HL-60/S4 (cell line): ENCODE data around the gene MCEMP1.
"Not testable (repeated sequence)": the region's sequence is repeated elsewhere in the genome, so short reads cannot be mapped to it uniquely, and the experiment has no call there.

Experiments
- in situ Hi-C: fragments of 300-500 bp; cut with MboI; formaldehyde crosslinking; loops from 2 replicates; pipeline ENCODE4 v1.14.3; 2022; ENCODE audit warnings: low sequenced_read_pairs

MCEMP1 gene

DNA sequence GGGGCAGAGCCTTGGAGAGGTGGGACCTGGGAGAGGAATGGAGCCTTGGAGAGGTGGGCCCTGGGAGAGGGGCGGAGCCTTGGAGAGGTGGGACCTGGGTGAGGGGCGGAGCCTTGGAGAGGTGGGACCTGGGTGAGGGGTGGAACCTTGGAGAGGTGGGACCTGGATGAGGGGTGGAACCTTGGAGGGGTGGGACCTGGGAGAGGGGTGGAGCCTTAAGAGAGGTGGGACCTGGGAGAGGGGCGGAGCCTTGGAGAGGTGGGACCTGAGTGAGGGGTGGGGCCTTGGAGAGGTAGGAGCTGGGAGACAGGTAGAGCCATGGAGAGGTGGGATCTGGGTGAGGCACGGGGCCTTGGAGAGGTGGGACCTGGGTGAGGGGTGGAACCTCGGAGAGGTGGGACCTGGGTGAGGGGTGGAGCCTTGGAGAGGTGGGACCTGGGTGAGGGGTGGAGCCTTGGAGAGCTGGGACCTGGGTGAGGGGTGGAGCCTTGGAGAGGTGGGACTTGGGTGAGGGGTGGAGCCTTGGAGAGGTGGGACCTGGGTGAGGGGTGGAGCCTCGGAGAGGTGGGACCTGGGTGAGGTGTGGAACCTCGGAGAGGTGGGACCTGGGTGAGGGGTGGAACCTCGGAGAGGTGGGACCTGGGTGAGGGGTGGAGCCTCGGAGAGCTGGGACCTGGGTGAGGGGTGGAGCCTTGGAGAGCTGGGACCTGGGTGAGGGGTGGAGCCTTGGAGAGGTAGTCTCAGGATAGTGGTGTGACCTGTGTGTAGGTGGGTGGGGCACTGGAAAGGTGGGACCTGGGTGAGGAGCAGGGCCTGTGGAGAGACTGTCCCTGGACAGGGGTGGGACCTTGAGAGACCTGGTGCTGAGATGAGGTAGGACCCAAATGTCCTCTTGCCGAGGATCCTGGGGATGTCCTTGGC, 33.0 kb upstream of the MCEMP1 start:
- in situ Hi-C loops, result not testable (repeated sequence)

DNA sequence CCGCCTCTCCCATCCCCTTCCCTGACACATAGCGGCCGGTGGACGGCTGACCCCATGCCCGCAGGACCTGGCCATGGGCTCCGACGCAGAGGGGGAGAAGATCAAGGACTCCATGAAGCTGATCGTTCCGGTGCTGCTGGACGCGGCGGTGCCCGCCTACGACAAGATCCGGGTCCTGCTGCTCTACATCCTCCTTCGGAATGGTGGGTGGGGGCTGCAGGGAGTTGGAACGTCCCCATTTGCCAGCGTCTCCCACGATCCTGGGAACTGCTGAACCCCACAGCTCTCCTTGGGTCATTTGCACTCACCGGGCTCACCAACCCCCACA, 32.4 kb upstream of the MCEMP1 start:
- in situ Hi-C loops, result no loop called here

DNA sequence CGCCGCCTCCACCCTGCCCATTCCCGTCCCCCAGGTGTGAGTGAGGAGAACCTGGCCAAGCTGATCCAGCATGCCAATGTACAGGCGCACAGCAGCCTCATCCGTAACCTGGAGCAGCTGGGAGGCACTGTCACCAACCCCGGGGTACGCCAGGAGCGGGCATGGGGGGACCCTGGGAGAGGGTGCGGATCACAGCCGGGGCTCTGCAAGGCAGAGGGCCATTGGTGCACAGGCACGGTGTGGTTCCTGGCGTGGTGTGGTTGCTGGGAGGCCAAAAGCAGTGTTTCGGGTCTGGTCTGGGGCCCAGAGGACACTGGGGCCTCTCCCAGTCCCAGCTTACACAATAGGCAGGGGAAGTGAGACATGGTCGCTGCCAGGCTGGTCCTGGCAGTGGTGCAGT, 31.7 kb upstream of the MCEMP1 start:
- in situ Hi-C loops, result no loop called here

DNA sequence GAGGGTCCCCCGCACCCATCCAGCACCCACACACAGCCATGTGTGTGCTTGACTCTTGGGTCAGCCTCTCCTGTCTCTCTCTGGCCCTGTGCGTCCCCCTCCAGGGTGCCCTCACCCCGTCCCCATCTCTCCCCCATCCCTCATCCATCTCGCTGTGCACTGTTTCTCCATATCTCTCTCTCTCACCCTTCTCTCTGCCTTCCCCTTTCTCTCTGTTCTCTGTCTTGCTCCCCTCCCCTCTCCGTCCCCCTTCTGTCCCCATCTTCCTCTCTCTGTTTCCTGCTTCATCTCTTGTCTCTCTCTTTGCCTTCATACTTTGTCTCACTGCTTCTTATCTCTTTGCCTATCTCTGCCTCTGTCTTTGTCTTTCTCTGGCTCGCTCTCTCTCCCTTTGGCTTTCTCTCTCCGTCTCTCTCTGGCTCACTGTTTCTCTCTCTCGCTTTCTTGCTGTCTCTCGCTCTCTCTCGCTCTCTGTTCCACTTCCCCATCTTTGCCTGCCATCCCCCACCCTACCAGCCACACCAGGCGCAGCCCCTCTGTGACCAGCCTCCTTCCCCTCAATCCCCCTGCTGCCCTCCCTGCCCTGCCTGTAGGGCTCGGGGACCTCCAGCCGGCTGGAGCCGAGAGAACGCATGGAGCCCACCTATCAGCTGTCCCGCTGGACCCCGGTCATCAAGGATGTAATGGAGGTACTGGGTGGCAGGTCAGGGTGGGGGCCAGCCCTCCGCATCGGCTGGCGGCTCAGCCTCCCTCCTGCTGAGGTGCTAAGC, 31.0 kb upstream of the MCEMP1 start:
- in situ Hi-C loops, result no loop called here

DNA sequence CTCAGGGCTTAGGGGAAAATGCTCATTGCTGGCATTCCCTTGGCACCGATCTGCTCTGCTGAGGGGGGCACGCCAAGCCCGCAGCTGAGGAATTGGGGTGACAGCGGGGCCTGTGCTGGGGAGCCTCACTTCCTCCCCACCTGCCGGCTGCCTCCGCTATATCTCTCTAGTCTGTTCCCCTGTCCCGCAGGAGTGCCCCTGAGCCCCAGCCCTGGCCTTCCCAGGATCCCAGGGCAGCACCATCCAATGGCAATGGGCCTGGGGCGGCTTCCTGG, 30.5 kb upstream of the MCEMP1 start:
- in situ Hi-C loops, result no loop called here

DNA sequence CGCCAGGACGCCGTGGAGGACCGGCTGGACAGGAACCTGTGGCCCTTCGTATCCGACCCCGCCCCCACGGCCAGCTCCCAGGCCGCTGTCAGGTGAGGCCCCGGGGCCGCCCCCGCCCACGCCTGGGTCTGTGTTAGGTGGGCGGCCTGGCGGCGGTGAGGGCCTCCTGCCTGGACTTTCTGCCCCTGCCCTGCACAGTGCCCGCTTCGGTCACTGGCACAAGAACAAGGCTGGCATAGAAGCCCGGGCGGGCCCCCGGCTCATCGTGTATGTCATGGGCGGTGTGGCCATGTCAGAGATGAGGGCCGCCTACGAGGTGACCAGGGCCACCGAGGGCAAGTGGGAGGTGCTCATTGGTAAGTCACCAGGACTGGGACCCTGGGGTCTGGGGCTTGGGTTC, 29.7 kb upstream of the MCEMP1 start:
- in situ Hi-C loops, result no loop called here

DNA sequence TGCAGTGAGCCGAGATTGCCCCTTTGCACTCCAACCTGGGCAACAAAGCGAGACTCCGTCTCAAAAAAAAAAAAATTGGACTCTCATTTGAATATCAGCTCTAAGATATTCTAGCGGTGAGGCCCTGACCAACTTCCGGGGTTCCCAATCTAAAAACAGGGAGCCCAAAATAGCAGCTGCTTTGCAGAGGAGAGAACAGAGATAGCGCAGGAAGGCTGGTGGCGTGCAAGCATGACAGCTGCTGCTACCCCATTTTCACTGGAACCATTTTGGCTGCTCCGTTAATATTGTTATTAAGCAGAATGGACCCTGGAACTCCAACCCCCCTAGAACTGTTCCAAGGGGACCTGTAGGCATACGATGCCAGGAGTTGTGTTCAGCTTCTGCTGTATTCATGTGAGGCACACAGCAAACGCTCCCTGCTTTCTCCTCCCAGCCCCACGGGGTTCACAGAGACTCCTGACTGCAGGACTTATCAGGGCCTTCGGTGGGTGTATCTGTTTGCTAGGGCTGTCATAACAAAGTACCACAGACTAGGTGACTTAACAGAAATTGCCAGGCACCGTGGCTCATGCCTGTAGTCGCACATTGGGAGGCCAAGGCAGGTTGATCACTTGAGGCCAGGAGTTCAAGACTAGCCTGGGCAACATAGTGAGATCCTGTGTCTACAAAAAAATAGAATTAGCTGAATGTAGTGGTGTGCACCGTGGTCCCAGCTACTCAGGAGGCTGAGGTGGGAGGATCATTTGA, 28.4 kb upstream of the MCEMP1 start:
- in situ Hi-C loops, result no loop called here

DNA sequence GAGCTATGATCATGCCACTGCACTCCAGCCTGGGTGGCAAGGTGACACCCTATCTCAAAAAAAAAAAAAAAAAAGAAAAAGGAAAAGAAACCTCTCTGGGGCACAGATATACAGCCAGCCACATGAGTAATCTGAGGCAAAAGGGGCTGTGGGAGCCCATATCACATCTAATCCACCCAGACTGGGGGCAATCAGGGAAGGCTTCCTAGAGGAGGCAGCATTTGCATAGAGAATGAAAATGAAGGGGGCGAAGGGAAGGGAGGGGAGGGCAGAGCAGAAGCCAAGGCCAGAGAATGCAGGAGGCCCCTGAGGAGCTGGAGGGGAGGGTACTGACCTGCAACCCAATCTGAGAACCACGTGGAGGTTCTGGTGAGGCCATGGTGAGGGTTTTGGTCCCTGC, 26.7 kb upstream of the MCEMP1 start:
- in situ Hi-C loops, result no loop called here

DNA sequence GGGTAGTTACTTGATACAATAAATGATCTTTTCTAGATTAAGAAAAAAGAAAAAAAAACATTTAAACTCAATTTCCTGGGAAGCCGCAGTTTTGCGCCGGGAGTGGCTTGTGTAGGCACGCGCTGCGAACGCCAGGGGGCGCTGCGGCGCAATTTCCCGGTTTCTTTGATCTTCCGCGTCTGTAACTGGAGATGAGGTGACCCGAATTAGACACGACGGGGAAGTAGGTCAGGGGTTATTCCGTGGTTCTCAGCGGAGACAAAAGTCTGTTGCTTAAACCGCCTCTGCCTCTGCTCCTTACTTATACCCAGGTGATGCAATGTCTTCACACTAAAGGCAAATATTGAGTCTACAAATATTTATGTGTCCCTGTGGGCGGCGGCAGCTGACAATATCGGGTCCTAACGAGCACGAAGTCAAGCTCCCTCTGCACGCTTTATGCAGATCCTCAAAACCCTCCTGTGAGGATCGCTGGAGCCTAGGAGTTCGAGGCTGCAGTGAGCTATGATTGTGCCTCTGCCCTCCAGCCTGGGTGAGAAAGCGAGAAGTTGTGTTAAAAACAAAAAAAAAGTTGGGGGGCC, 24.7 kb upstream of the MCEMP1 start:
- in situ Hi-C loops, result no loop called here

DNA sequence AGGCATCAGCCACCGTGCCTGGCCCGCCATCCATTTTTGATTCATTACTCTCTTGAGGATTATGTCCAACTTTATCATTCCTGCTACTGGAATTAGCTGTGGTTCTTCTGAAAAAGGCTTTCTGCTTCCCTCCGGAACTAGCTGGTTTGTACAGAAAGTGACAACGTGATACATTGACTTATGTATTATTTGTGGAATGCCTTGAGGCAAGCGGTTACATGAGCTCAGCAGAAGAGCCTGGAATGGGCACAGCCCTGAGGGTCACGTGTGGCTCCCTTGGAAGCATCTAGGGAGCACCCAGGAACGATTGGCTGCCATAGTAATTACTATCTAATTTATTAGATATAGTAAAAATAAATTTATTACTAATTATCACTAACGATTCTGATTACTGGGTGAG, 22.5 kb upstream of the MCEMP1 start:
- in situ Hi-C loops, result no loop called here

DNA sequence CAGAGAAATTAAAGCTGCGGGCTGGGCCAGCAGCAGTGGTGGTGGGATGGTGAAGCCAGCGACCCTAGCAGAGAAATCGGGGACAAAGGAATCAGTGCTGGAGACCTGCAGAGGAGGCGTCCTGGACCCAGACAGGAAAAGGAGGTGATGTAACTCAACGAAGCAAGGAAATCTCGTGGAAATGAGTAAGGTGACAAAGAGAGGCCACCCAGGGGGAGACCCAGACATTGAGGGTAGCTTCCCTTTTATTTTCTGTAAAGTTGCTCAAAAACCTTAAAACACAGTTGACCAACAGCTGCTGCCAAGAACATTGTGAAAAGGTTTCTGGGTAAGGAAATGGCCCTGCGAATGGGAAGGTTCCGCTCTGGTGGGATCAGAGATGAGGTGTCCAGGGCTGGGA, 21.3 kb upstream of the MCEMP1 start:
- in situ Hi-C loops, result no loop called here

DNA sequence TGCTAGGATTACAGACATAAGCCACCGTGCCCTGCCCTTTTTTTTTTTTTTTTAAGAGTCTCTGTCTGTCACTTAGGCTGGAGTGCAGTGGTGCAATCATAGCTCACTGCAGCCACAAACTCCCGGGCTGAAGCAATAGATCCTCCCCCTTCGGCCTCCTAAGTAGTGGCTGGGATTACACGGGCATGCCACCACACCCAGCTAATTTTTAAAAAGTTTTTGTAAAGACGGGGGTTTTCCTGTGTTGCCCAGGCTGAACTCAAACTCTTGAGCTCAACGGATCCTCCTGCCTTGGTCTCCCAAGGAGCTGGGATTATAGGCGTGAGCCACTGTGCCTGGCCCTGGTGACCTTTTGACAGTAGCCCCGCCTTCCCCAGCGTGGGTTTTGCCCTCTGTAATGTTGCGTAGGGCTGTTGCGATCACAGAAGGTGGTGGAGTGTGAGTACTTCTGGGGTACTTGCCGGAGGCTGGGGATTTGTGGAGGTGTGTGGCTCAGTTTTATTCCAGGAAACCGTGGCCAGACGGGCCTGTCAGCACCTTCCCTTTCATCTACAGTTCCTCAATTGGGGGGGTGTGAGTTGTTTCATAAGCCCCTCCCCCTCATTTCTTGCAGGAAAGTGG, 19.6 kb upstream of the MCEMP1 start:
- in situ Hi-C loops, result no loop called here

DNA sequence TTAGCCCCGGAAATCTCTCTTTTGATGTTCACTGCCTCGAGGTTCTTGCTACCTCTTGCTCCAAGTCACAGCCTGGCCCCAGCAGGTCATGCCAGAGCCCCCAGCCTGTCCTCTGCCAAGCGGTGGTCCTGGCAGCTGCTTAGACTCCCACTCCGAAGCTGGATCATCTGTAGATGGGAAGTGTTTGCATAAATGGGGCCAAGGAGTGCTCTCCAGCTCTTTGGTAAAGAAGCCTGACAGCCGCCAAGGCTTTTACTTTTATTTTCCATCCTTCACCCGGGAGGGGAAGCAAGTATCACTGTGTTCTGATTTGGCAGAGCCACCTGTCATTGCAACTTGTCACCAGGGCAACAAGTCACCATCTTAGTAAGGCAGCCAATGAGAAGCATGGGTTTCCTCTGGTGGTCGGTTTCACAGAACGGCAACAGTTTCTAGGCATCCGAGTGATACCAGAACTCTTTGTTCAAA, 18.6 kb upstream of the MCEMP1 start:
- in situ Hi-C loops, result no loop called here

DNA sequence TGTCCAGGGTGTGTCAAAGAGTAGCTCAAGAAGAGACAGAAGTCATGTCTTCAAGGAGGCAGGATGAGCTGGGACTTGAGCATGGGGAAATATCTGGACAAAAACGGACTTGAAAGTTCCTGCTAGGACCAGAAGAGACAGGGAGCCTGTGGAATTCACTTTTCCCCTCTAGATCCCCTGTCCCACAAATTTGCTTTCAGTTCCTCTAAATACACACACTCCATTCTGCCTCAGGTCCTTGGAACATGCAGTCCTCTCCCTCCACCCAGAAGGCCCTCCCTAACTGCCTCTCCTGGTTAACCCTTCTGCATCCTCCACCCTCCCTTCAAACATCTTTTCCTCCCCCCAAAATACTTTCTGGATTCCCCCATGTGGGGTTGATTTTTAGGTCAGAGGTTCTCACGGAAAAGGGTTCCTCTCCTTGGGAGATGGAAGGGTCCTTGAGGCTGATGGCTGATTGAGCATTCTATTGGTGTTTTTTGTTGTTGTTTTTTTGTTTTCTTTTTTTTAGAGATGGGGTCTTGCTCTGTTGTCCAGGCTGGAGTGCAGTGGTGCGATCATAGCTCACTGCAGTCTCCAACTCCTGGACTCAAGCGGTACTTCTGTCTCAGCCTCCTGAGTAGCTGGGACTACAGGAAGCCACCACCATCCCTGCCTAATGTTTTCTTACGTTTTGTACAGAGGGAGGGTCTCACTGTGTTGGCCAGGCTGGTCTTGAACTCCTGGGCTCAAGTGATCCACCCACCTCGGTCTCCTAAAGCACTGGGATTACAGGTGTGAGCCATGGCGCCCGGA, 14.9 kb upstream of the MCEMP1 start:
- in situ Hi-C loops, result no loop called here

DNA sequence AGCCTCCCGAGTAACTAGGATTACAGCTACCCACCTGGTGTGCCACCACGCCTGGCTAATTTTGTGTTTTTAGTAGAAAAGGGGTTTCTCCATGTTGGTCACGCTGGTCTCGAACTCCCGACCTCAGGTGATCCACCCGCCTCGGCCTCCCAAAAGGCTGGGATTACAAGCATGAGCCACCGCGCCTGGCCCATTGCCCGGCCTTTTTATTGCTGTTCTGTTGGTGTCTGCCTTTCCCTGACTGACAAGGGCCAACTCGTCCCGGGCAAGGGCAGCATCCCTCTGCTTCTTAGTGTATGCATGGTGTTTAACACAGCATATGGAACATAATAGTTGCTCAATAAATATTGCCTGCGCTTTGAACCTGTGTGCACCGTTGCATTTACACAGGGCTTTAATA, 14.2 kb upstream of the MCEMP1 start:
- in situ Hi-C loops, result no loop called here

DNA sequence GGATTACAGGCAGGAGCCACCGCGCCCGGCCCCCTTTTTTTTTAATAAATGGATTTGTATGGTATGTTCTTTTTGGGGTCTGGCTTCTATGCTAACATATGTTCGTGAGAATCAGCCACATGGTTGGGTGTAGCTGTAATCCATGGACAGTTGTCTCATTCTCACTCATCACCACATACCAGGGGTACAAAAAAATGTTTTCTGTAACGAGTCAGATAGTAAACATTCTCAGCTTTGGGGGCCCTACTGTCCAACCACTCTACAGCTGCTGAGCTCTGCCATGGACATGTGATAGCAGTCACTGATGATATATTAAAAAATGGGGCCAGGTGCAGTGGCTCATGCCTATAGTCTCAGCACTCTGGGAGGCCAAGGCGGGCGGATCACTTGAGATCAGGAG, 13.2 kb upstream of the MCEMP1 start:
- in situ Hi-C loops, result no loop called here

DNA sequence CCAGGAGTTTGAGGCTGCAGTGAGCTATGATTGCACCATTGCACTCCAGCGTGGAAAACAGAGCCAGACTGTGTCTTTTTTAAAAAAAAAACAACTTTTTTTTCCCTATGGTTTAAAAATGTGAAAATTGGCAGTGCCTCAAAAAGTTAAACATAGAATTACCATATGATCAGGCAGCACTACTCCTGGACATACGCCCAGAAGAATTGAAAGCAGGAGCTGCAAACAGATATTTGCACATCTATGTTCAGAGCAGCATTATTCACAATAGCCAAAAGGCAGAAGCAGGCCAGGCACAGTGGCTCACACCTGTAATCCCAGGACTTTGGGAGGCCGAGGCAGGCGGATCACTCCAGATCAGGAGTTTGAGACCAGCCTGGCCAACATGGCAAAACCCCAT, 11.8 kb upstream of the MCEMP1 start:
- in situ Hi-C loops, result no loop called here

DNA sequence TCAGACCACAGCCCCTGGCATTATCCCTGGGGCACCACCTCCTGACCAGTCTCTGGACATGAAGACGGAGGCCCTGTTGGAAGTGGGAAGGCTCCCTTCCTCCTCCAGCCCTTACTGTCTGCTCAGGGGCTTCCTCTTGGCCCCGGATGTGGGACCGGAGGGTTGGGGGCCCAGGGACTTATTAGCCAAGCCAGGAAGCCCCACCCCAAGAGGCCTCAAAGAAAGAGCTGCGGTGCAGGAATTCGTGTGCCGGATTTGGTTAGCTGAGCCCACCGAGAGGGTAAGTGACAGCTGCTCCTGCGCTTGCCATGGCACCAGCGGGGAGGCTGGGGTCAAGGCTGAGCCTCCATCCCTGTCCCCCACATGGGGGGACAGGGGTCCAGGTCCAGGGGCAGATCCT, 8.0 kb upstream of the MCEMP1 start, which contains the start of gene RETN:
Gene RETN, plus strand, starts transcription at position 208 of the 400 bp plus-strand sequence. CDS start 278 bp downstream, outside the sequence.
- in situ Hi-C loops, result no loop called here

DNA sequence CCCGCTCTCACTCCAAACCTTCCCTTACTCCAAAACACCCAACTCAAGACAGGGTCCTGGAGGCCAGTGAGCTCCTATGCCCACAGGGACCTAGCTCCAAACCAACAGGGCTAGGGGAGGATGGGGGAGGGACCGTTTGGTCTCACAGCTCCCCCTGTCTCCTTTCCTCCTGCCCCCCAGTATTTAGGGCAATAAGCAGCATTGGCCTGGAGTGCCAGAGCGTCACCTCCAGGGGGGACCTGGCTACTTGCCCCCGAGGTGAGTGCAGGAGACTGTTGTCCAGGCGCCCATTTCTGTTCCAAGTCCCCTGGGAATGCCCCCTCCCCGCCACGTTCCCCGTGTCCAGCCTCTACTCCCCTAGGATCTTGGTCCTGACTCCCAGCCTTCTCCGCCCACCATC, 7.2 kb upstream of the MCEMP1 start:
- in situ Hi-C loops, result no loop called here

DNA sequence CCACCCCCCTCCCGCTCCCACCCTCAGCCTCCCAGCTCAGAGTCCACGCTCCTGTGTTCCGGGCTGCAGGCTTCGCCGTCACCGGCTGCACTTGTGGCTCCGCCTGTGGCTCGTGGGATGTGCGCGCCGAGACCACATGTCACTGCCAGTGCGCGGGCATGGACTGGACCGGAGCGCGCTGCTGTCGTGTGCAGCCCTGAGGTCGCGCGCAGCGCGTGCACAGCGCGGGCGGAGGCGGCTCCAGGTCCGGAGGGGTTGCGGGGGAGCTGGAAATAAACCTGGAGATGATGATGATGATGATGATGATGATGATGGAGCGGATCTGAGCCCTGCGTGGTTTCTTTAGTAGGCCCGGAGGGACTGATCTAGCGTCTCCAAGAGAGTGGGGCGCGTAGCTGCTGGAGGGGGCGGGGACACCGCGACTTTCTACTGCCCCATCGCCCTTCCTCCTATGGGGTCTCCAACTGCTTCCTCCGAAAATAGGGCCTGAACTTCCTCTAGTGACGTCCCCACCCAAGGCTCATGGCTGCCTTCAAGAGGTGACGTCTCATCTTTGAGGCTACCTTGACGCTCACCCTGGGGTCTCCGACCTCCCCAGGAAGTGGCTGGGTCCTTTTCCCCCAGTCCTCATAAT, 6.6 kb upstream of the MCEMP1 start:
- in situ Hi-C loops, result no loop called here
